ENCODE data around the gene NAB1.

- TF ChIP-seq CTCF (IDR thresholded peaks at IDR 0.05) (no peak), POLR2A (IDR thresholded peaks at IDR 0.05) (no peak)
These were observed 12.5 kb upstream of the NAB1 start for GRCh38 chr2:190636361-190636760.
